ENCODE data around the gene PAMR1.

The PAMR1 gene

GRCh38 chr11:35389112-35389511, 136.3 kb downstream of the PAMR1 start:
- no peak for FAIRE-seq
- TF ChIP-seq POLR2A (IDR thresholded peaks at IDR 0.05; ENCODE audit: low read depth, low read length) (no peak), TAF1 (IDR thresholded peaks at IDR 0.05; ENCODE audit: low read depth, low read length) (no peak), POLR2AphosphoS5 (IDR thresholded peaks at IDR 0.05; ENCODE audit: low read depth, low read length) (no peak), POU2F2 (IDR thresholded peaks at IDR 0.05; ENCODE audit: low read depth, low read length) (no peak), PAX5 (IDR thresholded peaks at IDR 0.05; ENCODE audit: insufficient read depth, low read length, severe bottlenecking) (no peak), SPI1 (IDR thresholded peaks at IDR 0.05; ENCODE audit: low read depth, low read length) (no peak)
- DNase-seq (ENCODE audit: insufficient read length, low spot score): no peak

GRCh38 chr11:35388061-35388460, 137.4 kb downstream of the PAMR1 start:
- TF ChIP-seq POU2F2 (IDR thresholded peaks at IDR 0.05; ENCODE audit: low read depth, low read length): no peak
- no peak for TF ChIP-seq POLR2A (IDR thresholded peaks at IDR 0.05; ENCODE audit: low read depth, low read length)
- TF ChIP-seq PAX5 (IDR thresholded peaks at IDR 0.05; ENCODE audit: insufficient read depth, low read length, severe bottlenecking): no peak
- no peak for TF ChIP-seq POLR2AphosphoS5 (IDR thresholded peaks at IDR 0.05; ENCODE audit: low read depth, low read length)
- TF ChIP-seq SPI1 (IDR thresholded peaks at IDR 0.05; ENCODE audit: low read depth, low read length): no peak
- TF ChIP-seq TAF1 (IDR thresholded peaks at IDR 0.05; ENCODE audit: low read depth, low read length): no peak
- no peak for DNase-seq (ENCODE audit: insufficient read length, low spot score)
- no peak for FAIRE-seq

GRCh38 chr11:35387111-35387982, 138.1 kb downstream of the PAMR1 start:
- TF ChIP-seq PAX5 (IDR thresholded peaks at IDR 0.05; ENCODE audit: insufficient read depth, low read length, severe bottlenecking) (no peak), POLR2A (IDR thresholded peaks at IDR 0.05; ENCODE audit: low read depth, low read length) (no peak), POU2F2 (IDR thresholded peaks at IDR 0.05; ENCODE audit: low read depth, low read length) (no peak), TAF1 (IDR thresholded peaks at IDR 0.05; ENCODE audit: low read depth, low read length) (no peak), SPI1 (IDR thresholded peaks at IDR 0.05; ENCODE audit: low read depth, low read length) (no peak), POLR2AphosphoS5 (IDR thresholded peaks at IDR 0.05; ENCODE audit: low read depth, low read length) (no peak)
- DNase-seq (ENCODE audit: insufficient read length, low spot score) (no peak), FAIRE-seq (peak; percentile 23)

GRCh38 chr11:35383953-35384352, 141.5 kb downstream of the PAMR1 start:
- no peak for FAIRE-seq
- DNase-seq (ENCODE audit: insufficient read length, low spot score): no peak
- TF ChIP-seq POU2F2 (IDR thresholded peaks at IDR 0.05; ENCODE audit: low read depth, low read length): no peak
- TF ChIP-seq TAF1 (IDR thresholded peaks at IDR 0.05; ENCODE audit: low read depth, low read length): no peak
- TF ChIP-seq SPI1 (IDR thresholded peaks at IDR 0.05; ENCODE audit: low read depth, low read length): no peak
- no peak for TF ChIP-seq POLR2A (IDR thresholded peaks at IDR 0.05; ENCODE audit: low read depth, low read length)
- TF ChIP-seq PAX5 (IDR thresholded peaks at IDR 0.05; ENCODE audit: insufficient read depth, low read length, severe bottlenecking): no peak
- no peak for TF ChIP-seq POLR2AphosphoS5 (IDR thresholded peaks at IDR 0.05; ENCODE audit: low read depth, low read length)

Measured in GM12891 (cell line).